HG02938 (cell line): Measurements from ENCODE around the gene TULP4.

Experiments
- ATAC-seq: cut with Tn5 transposase; IDR thresholded peaks from one replicate; pipeline ENCODE4 v1.9.1; 2021; ENCODE audit warnings: mild to moderate bottlenecking, moderate library complexity; ENCODE audit not compliant: unreplicated experiment

The TULP4 gene

DNA sequence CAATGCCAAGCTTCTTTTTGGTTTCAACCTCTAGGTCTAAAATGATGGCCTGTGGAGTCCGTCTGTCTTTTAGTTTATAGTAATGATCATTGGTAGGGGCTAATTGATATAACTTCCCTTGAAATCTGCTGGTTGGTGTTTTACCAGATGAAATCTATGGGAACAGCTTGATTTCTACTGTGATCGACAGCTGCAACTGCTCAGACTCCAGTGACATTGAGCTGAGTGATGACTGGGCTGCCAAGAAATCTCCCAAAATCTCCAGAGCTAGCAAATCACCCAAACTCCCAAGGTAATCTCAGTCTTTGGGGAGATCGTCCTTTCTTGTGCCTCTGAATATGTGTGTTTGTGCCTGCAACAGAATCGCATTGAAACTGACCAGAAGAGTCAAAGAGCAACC is 177.2 kb downstream of the TULP4 start:
- ATAC-seq: no peak

DNA sequence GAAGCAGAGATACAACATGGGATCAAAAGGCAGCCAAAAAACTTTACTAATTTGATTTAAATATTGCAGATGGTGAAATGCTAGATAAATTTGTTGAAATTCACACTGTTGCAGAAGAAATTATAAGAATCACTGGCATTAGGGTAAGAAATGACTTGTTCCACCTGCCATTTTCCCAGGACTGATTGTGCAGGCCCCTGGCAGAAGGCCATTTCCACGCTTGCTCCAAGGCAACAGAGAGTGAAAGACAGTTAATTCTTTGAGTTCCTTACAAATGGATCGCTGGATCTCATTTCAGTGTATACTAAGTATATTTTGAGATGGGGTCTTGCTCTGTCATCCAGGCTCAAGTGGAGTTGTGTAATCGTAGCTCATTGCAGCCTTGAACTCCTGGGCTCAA is 180.6 kb downstream of the TULP4 start:
- ATAC-seq: no peak

DNA sequence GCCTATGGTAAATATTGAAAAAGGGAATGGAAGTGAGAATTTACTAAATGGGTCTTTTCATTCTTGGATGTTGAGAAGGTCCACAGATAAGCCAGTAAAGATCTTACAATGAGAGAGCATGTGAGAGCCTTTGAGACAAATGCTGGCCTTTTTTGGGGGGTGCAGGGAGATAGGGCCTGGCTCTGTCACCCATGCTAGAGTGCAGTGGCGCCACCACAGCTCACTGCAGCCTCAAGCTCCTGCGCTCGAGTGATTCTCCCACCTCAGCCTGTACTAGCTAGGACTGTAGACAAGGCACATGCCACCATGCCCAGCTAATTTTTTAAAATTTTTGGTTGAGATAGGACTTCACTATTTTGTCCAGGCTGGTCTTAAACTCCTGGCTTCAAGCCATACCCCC is 184.4 kb downstream of the TULP4 start:
- ATAC-seq: no peak

DNA sequence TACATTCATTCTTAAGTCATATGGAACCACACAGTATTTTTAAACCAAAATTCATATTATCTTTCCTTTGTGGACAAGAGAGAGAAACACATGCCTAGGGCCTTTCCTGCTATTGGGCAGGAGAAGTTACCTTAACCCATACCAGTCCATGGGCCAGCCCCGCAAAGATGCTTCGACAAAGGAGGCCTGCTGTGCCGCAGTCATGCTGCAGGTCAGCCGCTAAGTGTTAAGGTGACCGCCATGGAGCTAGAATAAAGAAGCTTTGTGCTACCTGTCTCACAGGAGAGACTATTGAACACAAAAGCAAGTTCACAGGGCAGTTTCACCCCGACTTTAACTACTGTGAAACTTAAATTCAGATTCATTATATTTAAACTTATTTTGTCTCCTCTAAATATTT is 185.4 kb downstream of the TULP4 start:
- no peak for ATAC-seq

DNA sequence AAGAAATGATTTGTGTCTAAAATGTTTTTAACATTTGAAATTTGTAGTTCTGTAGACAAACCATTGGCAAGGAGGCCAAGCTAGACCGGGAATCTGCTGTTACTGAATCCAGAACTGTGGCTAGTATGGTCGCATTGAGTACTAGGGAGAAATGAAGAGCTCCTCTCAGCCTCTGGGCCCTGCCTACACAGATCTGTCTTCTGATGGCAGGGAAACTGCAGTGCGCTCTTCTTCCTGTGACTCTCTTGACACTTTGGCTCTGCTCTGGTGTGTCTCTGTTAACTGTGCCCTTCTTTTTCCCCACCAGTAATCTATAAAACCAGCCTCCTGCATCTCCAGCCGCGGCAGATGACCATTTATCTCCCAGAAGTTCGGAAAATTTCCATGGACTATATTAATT is 186.1 kb downstream of the TULP4 start:
- ATAC-seq: no peak

DNA sequence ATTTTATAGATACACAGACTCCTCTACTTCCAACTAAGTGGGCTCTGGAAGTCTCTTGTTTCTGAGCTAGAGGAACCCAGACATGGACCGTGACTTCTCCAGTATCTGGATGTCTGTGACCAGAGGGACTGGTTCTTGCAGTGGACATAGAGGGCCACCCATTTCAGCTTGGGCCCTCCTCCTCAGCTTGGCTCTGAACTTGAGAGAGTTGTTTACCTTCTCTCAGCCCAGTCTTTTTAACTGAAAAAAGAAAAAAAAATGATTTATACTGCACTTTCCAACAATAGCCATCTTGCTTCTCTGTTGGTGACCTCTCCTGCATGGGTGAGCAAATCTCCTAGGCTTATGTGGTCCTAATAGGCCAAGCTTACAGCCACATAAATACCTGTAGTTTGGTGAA is 187.3 kb downstream of the TULP4 start:
- no peak for ATAC-seq

DNA sequence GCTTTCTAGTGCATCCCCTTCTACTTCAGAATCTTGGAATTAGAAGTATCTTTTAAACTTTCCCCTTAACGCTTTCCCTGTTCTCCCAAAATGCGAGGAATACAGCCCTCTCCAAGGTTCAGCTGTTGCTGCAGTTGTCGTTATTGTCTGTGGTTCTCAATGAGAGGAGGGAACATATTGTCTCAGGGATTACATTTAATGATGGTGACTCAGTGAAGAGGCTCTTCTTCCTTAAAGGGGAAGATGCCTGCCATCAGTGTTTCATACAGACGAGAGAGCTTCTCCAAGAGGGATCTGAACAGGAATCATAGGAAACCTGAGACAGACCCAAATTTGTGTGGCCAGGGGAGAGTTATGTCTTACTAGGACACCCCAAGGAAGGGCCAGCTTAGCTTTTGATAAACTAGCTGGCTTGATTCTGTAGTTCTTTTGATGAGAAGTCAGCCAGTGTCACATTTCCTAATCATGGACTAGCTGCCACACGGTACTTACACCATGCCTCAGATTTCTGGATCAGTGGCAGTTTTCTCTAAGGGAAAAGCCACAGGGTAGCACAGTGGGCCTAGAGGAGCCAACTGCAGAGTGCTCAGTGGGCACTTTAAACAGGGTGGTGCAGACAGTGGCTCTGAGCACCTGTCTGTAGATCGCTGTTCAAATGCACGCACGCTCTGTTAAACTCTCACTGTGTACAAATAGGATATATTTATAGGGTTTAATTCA is 187.9 kb downstream of the TULP4 start:
- no peak for ATAC-seq

DNA sequence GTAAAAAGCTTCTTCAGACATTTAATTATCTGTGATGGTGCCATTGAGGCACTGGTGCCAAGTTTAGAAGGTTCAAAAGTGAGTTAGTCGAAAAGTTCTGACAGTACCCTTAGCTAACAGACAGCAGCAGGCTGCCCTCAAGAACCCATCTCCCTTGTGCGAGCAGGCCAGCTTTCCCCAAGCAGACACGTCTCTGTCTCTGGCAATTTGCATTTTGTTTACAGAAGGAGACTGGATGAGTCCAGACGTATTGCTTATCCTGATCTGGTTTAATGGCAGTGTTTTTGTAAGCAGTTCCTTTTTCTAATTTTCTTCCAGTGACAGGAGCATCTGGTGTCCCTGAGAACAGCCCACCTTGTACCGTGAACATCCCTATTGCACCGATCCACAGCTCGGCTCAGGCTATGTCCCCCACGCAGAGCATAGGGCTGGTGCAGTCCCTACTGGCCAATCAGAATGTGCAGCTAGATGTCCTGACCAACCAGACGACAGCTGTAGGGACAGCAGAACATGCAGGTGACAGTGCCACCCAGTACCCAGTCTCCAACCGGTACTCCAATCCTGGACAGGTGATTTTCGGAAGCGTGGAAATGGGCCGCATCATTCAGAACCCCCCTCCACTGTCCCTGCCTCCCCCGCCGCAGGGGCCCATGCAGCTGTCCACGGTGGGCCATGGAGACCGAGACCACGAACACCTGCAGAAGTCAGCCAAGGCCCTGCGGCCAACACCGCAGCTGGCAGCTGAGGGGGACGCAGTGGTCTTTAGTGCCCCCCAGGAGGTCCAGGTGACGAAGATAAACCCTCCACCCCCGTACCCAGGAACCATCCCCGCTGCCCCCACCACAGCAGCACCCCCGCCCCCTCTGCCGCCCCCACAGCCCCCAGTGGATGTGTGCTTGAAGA is 189.3 kb downstream of the TULP4 start:
- no peak for ATAC-seq

DNA sequence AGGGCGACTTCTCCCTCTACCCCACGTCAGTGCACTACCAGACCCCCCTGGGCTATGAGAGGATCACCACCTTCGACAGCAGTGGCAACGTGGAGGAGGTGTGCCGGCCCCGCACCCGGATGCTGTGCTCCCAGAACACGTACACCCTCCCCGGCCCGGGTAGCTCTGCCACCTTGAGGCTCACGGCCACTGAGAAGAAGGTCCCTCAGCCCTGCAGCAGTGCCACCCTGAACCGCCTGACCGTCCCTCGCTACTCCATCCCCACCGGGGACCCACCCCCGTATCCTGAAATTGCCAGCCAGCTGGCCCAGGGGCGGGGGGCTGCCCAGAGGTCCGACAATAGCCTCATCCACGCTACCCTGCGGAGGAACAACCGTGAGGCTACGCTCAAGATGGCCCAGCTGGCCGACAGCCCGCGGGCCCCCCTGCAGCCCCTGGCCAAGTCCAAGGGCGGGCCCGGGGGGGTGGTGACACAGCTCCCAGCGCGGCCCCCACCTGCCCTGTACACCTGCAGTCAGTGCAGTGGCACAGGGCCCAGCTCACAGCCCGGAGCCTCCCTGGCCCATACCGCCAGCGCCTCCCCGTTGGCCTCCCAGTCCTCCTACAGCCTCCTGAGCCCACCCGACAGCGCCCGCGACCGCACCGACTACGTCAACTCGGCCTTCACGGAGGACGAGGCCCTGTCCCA is 190.1 kb downstream of the TULP4 start:
- ATAC-seq: no peak

DNA sequence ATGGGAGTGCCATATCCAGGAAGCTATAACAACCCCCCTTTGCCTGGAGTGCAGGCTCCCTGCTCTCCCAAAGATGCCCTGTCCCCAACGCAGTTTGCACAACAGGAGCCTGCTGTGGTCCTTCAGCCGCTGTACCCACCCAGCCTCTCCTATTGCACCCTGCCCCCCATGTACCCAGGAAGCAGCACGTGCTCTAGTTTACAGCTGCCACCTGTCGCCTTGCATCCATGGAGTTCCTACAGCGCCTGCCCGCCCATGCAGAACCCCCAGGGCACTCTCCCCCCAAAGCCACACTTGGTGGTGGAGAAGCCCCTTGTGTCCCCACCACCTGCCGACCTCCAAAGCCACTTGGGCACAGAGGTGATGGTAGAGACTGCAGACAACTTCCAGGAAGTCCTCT is 191.0 kb downstream of the TULP4 start:
- no peak for ATAC-seq

DNA sequence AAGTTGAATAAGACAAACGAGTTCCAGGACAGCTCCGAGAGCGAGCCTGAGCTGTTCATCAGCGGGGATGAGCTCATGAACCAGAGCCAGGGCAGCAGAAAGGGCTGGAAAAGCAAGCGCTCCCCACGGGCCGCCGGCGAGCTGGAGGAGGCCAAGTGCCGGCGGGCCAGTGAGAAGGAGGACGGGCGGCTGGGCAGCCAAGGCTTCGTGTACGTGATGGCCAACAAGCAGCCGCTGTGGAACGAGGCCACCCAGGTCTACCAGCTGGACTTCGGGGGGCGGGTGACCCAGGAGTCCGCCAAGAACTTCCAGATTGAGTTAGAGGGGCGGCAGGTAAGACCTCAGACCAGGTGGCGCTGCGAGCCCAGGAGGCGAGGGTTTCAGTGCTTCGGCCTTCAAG is 191.6 kb downstream of the TULP4 start:
- ATAC-seq: no peak

DNA sequence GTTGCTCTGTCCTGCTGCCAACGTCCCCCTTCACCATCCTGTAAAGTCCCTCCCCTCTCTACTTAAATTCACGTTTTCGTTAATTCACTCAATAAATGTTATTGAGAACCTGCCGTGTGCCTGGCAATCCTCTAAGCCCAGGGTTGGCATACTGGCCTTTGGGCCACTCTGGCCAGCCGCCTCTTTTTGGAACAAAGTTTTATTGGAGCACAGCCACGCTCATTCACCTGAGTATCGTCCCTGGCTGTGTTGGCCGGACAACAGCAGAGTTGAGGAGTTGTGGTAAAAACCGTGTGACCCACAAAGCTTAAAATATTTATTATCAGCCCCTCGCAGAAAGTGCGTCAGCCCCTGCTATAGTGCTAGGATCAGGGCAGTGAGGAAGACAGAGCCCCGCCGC is 192.9 kb downstream of the TULP4 start:
- ATAC-seq: no peak

DNA sequence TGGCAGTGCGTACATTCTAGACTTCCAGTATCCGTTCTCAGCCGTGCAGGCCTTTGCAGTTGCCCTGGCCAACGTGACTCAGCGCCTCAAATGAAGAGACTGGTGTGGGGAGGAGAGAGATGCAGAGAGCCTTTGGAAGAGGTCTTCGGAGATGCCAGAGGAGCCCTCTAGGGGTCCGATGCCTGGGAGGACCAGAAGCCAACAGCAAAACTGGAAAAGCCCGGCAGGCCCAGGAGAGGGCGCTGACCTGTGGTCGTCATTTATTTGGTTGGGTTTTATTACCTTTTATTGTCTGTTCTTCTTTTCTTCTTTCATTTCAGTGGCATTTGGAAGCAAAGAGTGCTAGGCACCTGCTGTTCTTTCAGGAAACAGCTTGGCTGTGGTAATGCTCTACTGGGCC is 194.3 kb downstream of the TULP4 start:
- no peak for ATAC-seq

DNA sequence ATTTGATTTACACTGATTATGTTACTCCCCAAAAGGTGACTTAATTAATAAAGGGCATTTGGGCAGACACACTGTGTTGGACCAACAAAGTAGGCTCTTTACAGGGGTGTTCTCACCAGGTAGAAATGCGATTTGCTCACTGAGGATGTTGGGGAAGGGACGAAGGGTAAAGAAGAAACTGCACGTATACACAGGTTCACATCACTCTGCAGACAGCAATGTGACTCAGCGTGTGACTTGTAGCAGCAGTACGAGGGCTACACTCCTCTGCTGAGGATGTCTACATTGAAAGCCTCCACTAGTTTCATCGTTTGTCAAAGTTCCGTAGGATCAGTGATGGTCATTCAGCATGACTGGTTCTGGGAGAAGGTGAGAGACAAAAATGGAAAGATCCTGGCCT is 194.9 kb downstream of the TULP4 start:
- ATAC-seq: no peak

DNA sequence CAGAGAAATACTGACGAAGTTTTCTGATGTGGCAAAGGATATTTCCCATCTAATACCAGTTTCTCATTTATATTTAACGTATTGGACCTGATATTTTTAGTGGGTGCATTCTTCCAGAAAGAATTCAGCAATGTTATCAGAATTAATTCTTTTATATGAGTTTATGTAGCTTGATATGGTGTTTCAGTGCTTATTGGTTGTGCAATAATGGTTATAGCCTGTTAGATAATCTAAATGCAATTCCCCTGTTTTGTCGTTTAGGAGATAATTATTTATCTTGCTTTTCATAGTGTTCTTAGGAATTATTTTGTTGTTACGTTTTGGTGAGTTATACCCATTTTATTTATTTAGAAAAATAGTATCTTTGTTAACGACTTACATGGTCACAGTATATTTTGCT is 196.2 kb downstream of the TULP4 start:
- ATAC-seq: no peak

DNA sequence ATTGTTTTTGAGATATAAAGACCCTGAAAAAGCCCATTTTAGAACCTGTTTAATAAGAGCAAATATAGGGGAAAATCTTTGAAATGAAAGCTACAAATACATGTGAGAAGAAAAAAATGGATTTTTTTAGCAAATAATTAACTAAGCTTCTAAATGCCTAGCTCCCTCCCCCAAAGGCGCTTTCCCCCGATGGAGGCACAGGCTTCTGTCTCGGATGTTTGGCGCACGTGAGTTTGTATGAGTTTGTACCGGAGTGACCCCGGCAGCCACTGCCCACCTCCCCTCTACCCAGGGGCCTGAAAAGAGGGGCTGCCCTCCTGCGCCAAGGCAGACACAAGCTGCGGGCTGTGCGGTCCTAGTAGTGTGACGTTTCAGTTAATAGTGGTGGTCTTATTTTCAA is 197.2 kb downstream of the TULP4 start:
- ATAC-seq: no peak

DNA sequence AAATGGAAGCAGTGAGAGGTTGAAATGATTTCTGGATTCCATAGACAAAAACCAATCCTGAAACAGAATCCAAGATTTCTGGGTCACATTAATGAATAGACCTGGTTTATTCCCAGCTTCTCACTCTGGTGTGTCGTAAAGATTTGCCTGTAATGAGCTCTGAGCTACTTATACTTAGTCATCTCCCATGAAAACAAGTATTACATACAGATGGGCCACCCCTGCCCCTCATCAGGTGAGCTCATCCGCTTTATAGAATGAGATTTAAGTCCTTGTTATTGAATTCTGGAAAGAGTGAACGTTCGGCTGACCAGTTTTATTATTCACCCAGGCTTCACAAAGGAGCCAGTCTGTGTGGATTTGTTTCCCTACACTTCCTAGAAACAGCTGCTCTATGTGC is 200.5 kb downstream of the TULP4 start:
- ATAC-seq: no peak

DNA sequence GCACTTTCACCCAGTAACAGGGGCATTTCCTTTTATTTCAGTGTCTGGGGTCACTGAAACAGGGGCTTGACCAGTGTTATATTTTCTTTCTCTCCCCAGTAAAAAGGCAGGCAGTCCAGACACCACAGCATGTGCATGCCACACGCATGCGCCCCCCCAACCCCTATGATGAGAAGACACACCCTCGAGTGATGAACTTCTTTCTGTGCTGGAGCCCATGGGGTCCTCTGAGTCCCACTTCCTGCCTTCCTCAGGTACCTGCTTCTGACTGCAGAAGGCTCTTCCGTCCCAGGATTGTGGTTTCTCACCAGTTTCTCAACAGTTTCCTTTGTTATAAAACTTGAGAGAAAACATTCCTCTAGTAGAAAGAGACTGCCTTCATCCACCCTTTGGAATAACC is 201.9 kb downstream of the TULP4 start:
- ATAC-seq: no peak

DNA sequence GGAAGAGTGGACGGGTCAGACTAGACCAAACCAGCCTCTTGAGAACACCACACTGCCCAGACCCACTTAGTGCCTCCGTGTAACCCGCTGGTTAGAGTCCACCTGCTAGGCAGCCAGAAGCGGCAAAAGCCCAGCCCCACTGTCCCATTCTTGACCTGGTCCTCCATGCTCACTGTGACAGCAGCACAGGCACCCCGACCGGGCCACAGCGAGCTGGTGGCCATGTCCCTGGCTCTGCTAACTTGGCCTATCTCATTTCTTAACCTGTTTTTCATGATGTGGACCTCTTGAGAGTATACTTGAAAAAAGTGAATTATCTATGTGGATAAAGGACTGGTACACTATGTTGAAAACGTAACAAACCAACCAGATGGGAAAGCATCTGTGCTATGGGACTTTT is 202.7 kb downstream of the TULP4 start:
- ATAC-seq: no peak

DNA sequence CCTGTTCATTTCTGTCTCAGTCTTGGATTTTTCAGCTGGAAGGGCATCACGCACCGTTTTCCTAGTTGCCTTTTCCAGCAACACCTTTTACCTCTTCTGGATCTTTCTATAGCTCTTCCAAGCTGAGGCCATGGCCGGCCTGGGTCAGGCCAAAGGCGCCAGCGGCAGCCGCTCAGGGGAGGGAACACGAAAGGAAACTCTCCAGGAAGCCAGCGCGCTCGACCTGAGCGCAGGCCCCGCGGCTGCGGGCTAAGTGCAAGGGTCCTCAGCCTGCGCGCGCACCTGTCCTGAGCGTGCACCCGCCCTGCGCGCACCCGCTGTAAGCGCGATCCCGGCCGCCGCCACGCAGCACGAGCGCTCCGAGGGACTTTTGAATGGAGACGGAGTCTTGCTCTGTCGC is 203.8 kb downstream of the TULP4 start:
- ATAC-seq: no peak

DNA sequence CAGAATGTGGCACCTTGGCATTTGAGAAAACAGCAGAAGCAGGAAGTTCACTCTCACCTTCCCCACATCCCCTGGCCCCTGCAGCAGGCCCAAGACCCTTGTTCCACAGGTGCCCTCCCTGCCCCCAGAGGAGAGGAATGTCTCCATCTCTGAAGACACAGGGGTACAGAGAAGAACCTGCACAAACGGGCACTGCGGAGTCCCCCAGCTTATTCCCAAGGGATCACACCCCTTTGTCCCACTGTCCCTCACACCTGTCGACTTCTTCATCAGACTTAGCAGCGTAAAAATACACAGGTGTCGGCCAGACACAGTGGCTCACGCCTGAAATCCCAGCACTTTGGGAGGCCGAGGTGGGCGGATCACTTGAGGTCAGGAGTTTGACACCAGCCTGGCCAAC is 204.8 kb downstream of the TULP4 start:
- ATAC-seq: no peak

DNA sequence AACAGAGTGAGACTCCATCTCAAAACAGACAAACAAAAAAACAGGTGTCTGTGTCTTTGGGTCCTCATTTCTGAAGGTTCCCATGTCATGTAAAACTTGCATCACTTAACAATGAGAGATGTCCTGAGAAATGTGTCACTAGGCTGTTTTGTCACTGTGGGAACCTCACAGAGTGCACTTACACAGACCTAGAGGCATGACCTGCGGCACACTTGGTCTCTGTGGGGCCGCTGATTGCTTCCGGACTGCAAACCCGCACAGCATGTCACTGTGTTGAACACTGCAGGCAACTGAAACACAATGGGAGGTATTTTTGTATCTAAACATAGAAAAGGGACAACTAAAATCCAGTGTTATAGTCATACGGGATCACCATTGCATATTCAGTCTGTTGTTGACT is 205.3 kb downstream of the TULP4 start:
- ATAC-seq: peak; percentile 65
